Endodermal cell (in vitro differentiated cells): ENCODE results near the gene CRKL. TPM values are rescaled to one million over a fixed set of nuclear protein-coding genes. Genes with fewer than 3 reads are reported as not detected.

Source experiments
- DNase-seq: peaks from one replicate; pipeline ENCODE4 v3.0.0-alpha.2; 2017
- H3K27ac ChIP-seq: 2 replicates; pipeline ENCODE4 v1.5.1; 2013; ENCODE audit warnings: mild to moderate bottlenecking, low read depth, low read length, moderate library complexity
- H3K27me3 ChIP-seq: 2 replicates; pipeline ENCODE4 v1.6.1; 2013; ENCODE audit warnings: mild to moderate bottlenecking, low read length, moderate library complexity; ENCODE audit not compliant: insufficient read depth, control insufficient read depth, poor library complexity, severe bottlenecking
- H3K36me3 ChIP-seq: 2 replicates; pipeline ENCODE4 v1.7.0; 2013; ENCODE audit warnings: mild to moderate bottlenecking, low read length, moderate library complexity; ENCODE audit not compliant: control insufficient read depth, insufficient read depth
- H3K4me1 ChIP-seq: one replicate; pipeline ENCODE4 v1.7.0; 2013; ENCODE audit warnings: low read length; ENCODE audit not compliant: control insufficient read depth, insufficient read depth
- H3K4me3 ChIP-seq: 2 replicates; pipeline ENCODE4 v1.5.1; 2013; ENCODE audit warnings: mild to moderate bottlenecking, low read length, moderate library complexity
- H3K9ac ChIP-seq: 2 replicates; pipeline ENCODE4 v1.6.1; 2013; ENCODE audit warnings: mild to moderate bottlenecking, low read length, moderate library complexity; ENCODE audit not compliant: poor library complexity, severe bottlenecking; ENCODE audit errors: extremely low read depth
- H3K9me3 ChIP-seq: 2 replicates; pipeline ENCODE4 v1.6.1; 2013; ENCODE audit warnings: mild to moderate bottlenecking, low read length, moderate library complexity; ENCODE audit not compliant: control insufficient read depth
- H3K27ac Mint-ChIP-seq: 2 replicates; pipeline ENCODE4 v1.8.0; 2020; ENCODE audit warnings: mixed read lengths
- H3K27me3 Mint-ChIP-seq: 2 replicates; pipeline ENCODE4 v1.8.0; 2021; ENCODE audit warnings: mild to moderate bottlenecking, mixed read lengths; ENCODE audit not compliant: insufficient read depth
- H3K36me3 Mint-ChIP-seq: 2 replicates; pipeline ENCODE4 v1.8.0; 2020; ENCODE audit warnings: low read depth, mixed read lengths
- H3K4me1 Mint-ChIP-seq: 2 replicates; pipeline ENCODE4 v1.8.0; 2020; ENCODE audit warnings: mixed read lengths
- H3K4me3 Mint-ChIP-seq: 2 replicates; pipeline ENCODE4 v1.8.0; 2020; ENCODE audit warnings: mild to moderate bottlenecking, moderate library complexity, mixed read lengths
- H3K9me3 Mint-ChIP-seq: 2 replicates; pipeline ENCODE4 v1.8.0; 2020; ENCODE audit warnings: mild to moderate bottlenecking, mixed read lengths
- WGBS, 2 experiments: methylation state at CpG; one replicate each; pipeline versions ENCODE4 v1.1.5 to v1.1.7; 2013; ENCODE audit warnings: missing lambda C conversion rate in 2 of 2, mixed read lengths in 1 of 2; ENCODE audit not compliant: insufficient coverage in 1 of 2, insufficient read length in 1 of 2; 5-methylcytosine and 5-hydroxymethylcytosine counted together
- total RNA-seq, 2 donors: library from RNA; stranded (reverse); fragmentation: NEBNext Ultra II Directional in 1 of 2; extraction: Animal tissue kit (Norgen Biotek cat#: 25700) in 1 of 2; gene quantifications; 2 replicates in 1 of 2; 3 replicates in 1 of 2; pipeline ENCODE4 v1.2.1, GENCODE V29; 2021
- TF ChIP-seq, protein P1 (sequence below): fragments of 200-600 bp; sonication (generic); conservative IDR thresholded peaks from 2 replicates; pipeline ENCODE4 v1.5.0; 2021; ENCODE audit warnings: antibody characterized with exemption, mild to moderate bottlenecking

Gene CRKL
- total RNA-seq, 2 donors from 2014 or later: 89.5 to 104 TPM

DNA sequence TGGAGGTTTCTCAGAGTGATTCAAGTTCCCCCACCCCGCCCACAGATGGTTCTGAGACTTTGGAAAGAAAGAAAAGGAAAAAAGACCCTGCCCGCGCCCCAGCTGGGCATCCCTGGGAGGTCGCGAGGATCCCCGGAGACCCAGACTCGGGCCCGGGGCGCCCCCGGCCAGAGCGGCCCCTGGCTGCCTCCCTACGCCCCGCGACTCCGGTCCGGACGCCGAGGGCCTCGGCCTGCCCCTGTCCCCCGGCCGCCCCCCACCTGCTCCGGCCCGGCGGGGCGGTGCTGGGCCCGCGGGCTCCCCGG lies 47.5 kb downstream of the CRKL start:
- Histone ChIP-seq H3K4me1 (peaks cover 4% of the 10 kb centered on the region), H3K9ac (no peak overlapping the region), H3K9me3 (no peaks in the 10 kb centered on the region), H3K27ac (no peak overlapping the region), H3K36me3 (no peaks in the 10 kb centered on the region), H3K27me3 (peaks cover 71% of the 10 kb centered on the region), H3K4me3 (no peak overlapping the region)
- 7% methylated on average over 28 of the region's 28 CpGs; no CpG with 5 or more reads in 1 of the 2 experiments for WGBS, 2 experiments
- Mint-ChIP-seq H3K4me1 (peaks cover 6% of the 10 kb centered on the region), H3K27ac (no peak overlapping the region), H3K36me3 (no peaks in the 10 kb centered on the region), H3K27me3 (peaks cover 77% of the 10 kb centered on the region), H3K9me3 (no peaks in the 10 kb centered on the region), H3K4me3 (peak overlapping the region; percentile 52)
- peak; percentile 46 for DNase-seq
- TF ChIP-seq, protein P1, sequence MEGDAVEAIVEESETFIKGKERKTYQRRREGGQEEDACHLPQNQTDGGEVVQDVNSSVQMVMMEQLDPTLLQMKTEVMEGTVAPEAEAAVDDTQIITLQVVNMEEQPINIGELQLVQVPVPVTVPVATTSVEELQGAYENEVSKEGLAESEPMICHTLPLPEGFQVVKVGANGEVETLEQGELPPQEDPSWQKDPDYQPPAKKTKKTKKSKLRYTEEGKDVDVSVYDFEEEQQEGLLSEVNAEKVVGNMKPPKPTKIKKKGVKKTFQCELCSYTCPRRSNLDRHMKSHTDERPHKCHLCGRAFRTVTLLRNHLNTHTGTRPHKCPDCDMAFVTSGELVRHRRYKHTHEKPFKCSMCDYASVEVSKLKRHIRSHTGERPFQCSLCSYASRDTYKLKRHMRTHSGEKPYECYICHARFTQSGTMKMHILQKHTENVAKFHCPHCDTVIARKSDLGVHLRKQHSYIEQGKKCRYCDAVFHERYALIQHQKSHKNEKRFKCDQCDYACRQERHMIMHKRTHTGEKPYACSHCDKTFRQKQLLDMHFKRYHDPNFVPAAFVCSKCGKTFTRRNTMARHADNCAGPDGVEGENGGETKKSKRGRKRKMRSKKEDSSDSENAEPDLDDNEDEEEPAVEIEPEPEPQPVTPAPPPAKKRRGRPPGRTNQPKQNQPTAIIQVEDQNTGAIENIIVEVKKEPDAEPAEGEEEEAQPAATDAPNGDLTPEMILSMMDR: no peak

DNA sequence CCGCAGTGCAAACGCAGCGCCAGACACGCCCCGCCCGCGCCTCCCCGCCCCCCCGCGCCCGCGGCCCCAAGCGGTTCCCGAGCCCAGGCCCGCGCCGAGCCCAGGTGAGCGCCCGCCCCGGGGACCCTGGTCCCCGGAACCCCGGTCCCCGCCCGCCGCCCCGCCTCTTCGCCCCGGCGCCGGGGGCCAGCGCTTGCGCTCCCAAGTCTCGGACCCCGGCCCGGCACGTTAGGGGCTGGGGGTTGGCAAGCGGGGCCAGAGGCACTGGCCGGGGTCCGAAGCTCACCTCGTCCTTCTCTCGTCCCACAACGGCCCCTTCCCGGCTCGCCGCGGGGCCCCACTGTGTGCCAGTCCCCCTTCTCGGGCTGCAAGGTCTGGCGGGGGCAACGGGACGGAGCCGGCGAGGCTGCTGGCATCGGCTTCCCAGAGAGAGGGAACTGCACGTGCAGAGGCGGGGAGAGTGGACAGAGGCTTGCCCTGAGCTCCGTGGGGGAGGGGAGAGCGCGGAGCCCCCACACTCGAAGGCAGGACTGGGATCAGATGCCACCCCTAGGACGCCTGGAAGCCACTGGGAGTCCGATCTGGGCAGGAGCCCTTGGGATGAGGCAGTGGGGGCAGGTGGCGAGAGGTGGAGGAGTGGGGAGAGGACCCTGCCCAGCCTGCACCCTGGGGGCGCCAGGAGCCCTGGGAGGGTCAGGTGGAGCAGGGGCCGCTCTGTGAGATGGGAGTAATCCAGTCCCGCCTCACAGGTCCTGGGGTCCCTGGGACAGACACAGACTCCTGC lies 48.1 kb downstream of the CRKL start:
- peaks cover 81% of the 10 kb centered on the region for H3K27me3 Mint-ChIP-seq
- H3K27me3 ChIP-seq: peaks cover 74% of the 10 kb centered on the region
- peak; percentile 65 for DNase-seq

DNA sequence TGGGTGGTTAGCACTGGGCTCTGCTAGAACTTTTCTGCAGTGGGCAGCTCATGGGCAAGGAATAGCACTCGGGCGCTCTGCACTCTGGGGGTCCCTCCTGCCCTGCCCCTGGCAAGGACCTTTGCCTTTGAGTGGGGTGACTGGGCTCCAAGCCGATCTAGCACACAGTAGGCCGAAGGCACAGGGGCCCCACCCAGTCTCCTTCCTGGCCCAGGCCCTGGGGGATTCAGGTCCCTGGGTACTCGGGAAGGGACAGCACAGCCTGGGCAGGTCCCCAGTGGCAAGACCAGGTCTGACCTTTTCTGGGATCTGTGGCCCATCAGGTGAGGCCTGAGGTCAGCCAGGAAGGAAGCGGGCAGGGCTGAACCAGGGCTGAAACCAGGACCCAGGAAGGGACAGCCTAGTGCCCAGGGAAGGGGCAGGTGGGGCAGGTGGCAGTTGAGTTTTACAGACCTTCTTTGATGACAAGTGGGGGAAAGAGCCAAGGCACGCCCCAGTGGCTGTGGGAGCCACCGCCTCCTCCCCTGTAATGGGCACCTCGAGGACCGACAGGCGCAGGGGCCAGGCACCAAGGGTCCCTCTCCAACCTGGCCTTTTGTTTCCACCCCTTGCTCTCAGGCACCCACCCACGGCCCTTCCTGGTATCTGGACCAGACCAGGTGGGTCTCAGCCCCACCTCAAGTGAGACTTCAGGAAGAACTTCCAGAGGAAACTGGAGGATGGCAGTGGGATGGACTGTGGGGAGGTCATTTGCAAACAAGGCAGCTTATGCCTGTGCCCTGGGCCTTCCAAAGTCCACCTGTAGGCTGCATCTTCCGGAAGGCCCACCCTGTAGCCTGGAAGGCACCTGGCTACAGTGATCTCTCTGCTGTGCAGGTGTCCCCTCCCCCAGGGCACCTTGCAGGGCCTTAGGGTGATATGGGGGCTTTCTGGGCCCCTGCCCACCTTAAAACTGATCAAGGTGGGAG lies 49.0 kb downstream of the CRKL start:
- Histone ChIP-seq H3K4me3 (no peak overlapping the region), H3K9ac (no peak overlapping the region), H3K27ac (no peak overlapping the region), H3K4me1 (peaks cover 4% of the 10 kb centered on the region), H3K9me3 (no peaks in the 10 kb centered on the region), H3K36me3 (no peaks in the 10 kb centered on the region), H3K27me3 (peaks cover 74% of the 10 kb centered on the region)
- Mint-ChIP-seq H3K27ac (no peak overlapping the region), H3K27me3 (peaks cover 86% of the 10 kb centered on the region), H3K4me1 (peaks cover 8% of the 10 kb centered on the region), H3K36me3 (no peaks in the 10 kb centered on the region), H3K9me3 (no peaks in the 10 kb centered on the region), H3K4me3 (peak overlapping the region; percentile 37)
- WGBS, 2 experiments: 90 to 92% methylated on average over 6 to 13 of the region's 13 CpGs
- TF ChIP-seq, protein P1: no peak
- DNase-seq: peak; percentile 55

More for the DNA sequence above, 48.1 kb downstream of the CRKL start:
- no peak overlapping the region for H3K9ac ChIP-seq
- H3K9me3 ChIP-seq: no peaks in the 10 kb centered on the region
- TF ChIP-seq, protein P1: no peak
- H3K4me1 ChIP-seq: peaks cover 4% of the 10 kb centered on the region
- H3K36me3 ChIP-seq: no peaks in the 10 kb centered on the region
- H3K9me3 Mint-ChIP-seq: no peaks in the 10 kb centered on the region
- no peak overlapping the region for H3K27ac ChIP-seq
- no peaks in the 10 kb centered on the region for H3K36me3 Mint-ChIP-seq
- H3K4me3 ChIP-seq: no peak overlapping the region
- peak overlapping the region; percentile 37 for H3K4me3 Mint-ChIP-seq
- no peak overlapping the region for H3K27ac Mint-ChIP-seq
- H3K4me1 Mint-ChIP-seq: peaks cover 6% of the 10 kb centered on the region
- 15 to 29% methylated on average over 16 to 65 of the region's 65 CpGs for WGBS, 2 experiments
